GM21619 (cell line): ENCODE data around the gene NT5C2.
A peak's percentile ranks its signal among the peaks of the same experiment; 100 is the strongest.
"Not testable (repeated sequence)": the region's sequence is repeated elsewhere in the genome, so short reads cannot be mapped to it uniquely, and the experiment has no call there.

ENCODE experiments used
- ATAC-seq: cut with Tn5 transposase; IDR thresholded peaks from one replicate; pipeline ENCODE4 v1.9.1; 2021; ENCODE audit not compliant: unreplicated experiment

The NT5C2 gene

DNA sequence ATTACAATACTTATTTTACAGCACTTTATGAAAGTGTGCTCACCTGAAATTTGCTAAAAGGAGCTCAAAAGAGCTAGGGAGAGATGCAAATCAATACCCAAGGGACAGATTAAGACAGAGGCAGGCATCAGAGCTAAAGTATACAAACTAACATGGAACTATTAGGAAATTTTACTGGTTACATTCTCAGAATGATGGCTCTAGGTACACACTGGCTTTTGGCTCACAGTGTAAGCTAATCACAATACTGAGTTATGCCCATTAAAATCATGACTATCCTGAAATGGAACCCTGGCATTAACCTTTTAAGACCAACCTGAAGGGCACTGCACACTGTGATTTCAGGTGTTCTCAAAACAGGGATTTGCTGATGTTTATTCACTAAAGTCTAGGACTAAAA, 98.1 kb downstream of the NT5C2 start:
- ATAC-seq = no peak

DNA sequence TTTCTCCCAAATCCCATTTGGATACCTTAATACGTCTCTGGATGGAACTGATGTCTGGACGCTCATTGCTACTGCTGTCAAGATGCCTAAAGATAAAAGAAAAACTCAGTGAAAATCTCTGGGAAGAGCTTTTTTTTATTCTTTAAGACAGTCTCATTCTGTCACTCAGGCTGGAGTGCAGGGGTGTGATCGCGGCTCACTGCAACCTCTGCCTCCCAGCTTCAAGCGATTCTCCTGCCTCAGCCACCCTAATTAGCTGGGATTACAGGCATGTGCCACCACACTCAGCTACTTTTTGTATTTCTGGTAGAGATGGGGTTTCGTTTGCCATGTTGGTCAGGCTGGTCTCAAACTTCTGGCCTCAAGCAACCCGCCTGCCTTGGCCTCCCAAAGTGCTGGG, 102.2 kb downstream of the NT5C2 start:
- ATAC-seq = no peak

DNA sequence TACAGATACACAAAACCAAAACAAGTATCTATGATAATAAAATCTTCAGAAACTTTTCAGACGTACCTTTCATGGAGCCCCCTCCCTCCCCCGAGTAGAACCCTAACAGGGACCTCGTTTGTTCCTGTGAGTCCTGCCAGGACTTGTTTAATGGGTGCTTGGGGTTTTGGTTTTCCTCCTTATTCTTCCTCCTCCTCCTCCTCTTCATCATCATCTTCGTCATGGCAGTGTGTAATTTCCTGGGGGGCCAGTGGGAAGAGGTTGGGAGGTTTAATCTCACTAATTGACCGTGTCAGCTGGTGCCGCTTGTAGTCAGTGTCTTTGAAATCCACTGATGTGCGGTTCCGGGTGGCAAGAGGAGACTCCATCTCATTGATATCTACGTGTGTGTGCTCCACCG, 103.6 kb downstream of the NT5C2 start:
- ATAC-seq = no peak

DNA sequence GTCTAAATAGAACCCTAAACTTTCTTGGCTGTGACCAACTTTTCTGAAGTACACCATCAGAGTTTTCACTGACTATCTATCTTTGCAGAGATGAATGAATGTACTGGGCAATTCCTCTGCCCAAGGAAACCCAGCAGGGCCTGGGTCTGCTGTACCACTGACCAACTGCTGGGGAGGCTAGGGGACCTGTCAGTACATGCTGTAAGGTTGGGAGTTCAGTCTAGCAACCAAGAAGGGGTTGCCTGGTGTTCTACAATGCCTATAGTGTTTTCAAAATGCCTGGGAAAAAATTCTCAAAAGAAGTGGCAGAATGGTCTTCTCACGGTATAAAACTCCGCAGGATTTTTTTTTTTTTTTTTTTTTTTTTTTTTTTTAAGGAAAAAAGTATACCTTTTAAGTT, 106.3 kb downstream of the NT5C2 start:
- no peak for ATAC-seq

DNA sequence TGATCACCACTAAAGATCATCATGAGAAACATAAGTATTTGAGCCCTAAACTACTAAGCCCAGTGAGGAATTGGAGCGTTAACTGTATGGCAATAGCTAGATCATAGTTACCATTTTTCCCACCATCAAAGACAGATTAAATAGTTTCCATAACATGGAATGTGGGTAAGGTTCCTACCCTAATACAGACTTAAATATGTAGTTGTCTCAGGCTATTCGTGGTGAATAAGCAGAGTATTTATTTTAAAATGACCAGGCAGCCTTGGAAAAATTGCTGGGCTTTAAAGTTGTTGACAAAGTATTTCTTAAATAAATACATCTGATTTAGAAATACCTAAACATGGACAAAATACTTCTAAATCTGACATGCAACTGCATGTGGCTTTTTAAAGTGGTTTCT, 106.8 kb downstream of the NT5C2 start:
- ATAC-seq = no peak

DNA sequence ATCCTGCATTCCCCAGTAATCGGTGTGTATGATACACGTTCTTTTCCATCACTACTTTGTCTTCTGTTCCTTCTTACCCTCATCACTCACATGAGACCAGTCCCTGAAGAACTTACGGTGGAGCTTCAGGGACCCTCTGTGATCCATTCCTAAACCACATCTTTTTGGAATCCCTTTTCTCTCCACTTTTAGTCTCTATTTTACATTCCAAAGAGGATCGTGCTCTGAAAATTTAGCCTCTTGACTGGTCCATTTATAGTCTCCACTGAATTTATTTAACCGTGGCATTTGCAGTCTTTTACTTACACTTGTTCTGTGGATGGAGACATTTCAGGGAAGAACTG, 109.1 kb downstream of the NT5C2 start:
- ATAC-seq = no peak

DNA sequence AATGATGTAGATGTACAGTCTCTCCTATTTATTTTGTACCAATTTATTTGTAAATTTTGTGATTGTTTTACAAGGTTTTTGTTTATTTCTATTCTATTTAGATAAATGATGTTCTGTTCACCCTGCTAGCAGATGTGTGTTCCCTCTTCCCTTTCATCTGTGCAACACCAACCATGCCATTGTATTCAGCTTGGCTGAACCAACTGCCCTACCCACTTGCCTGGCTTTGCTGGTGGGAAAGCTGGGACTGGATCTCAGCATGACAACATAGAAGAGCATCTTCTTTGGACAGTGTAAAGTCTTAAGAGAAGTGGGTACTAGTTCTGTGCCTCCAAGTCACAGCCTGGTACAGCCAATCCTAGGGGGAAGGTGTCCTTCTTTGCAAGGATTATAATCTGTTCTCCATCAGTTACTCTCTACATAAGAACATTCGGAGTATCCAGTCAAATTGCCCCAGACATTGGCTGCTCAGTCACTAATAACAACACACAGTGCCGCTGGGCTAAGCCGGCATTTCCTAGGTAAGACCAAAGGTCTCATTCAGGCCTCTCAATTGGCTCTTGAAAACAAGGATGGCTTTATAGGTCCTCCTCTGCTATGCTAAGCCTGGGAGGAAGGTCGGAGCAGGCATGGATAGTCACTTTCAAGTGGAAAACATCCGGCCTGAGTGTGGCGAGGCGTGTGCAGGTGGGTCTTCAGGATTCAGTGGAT, 109.7 kb downstream of the NT5C2 start:
- ATAC-seq = no peak

DNA sequence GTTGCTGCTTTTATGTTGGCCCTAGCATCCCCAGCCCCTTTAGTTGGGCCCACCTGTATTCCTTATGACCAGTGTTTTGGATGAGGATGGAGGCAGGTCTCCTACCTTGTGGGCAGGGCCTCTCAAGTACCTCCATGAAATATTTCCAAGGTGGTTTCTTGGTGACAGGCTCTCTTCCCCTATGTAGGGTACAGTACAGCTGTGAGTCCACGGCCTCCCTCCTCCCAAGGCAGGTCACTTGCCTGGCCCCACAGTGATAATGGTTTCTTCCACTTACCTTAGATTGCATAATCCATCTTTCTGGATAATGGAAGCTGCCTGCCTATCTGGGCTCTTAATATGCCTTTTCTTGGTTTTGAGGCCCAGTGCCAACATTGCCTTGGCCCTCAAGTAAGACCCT, 110.4 kb downstream of the NT5C2 start:
- no peak for ATAC-seq

DNA sequence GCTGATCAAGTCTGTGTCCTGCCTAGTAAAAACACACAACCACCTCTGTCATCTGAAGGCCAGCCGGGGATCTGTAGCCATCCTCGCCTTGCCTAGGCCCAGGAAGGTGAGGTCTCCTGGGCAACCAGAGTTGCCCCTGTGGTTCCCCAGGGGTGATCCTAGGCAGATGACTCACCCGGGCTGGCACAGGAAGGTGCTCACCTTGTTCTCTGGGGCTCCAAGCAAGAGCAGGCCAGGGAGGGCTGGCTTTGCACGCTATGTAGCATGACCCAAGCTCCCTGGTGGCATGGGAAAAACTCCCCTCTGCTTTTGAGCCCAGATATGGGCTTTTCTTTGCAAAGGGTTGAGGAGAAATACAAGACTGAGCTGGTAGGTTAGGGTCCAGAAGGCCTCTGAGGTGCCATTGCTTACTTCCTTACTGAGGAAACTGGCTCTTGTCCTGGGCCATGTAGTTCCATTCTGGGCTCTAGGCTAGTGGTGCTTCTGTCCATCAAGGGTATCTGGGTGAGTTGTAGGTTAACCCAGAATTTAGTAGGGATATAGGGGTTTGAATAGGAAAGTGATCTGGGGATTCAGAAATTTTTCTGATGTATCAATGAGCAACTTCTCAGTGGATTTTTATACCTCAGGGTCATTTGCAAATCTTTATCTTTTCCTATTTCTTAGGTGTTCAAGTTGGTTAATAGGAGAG, 112.0 kb downstream of the NT5C2 start:
- no peak for ATAC-seq

DNA sequence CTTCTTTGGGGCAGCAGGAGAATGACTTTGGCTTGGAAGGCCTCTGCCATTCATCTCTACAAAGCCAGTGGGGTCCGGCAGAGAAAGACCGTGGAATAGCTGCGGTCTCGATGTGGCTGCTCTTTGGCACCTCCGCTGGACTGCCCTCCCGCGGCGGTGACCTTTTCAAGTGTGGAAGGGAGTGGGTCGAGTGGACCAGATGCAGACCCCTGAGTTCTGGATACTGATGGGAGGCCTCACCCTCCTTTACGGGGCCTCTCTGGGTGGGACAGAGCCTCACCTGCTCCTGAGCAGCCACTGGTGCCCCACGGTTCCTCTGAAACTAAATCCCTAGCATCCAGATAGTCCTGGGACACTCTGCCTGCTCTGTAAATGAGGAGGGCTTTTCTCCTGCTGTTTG, 113.1 kb downstream of the NT5C2 start:
- ATAC-seq = no peak

DNA sequence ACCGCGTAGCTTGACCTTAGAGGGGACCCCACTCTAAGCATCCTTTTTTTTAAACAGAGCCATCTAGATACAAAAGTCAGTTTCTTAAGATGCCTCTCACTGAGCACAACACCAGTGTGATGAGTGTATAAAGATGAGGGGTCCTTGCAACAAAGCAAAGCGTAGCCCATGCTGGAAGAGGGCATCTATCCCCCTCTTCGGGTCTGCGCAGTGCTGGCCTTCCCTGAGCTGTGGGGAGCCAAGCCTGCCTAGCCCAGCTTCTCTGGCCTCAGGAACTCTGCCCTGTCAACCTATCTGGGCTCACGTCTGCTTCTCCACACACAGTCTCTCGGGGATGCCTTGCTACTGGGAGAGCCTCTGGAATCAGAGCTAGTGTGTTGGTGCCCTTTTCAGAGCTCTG, 114.0 kb downstream of the NT5C2 start:
- no peak for ATAC-seq

DNA sequence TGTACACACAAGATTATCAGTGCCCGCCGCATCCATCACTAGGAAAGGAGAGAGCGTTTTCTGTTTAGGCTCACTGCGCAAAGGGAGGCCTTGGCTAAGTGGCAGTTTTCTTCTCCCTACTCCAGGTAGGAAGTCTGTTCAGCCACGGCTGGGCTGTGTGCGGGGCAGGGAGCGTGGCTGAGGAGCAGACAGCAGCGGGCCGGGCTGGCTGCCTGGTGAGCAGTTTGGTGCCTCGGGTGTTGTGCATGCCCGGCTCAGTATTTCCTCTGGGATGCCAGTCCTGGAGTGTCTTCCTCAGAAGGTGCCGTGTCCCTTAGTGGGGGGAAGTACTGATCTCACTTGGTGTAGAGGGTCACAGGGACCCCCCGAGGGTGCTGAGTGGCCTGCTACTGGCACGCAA, 114.4 kb downstream of the NT5C2 start:
- ATAC-seq = no peak

DNA sequence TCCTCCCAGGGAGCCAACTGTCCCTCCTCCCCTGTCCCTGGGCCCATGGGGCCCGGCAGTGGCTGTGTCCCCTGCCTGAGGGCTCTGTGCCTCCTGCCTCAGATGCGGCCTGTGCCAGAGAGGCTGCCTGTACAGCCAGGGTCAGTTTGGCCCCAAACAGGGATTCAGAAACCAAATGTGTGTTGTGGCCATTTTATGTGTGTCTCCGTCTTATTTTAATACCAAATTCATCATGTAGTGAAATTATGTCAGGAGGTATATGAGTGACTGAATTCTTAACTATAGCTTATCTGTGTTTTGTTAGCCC, 114.8 kb downstream of the NT5C2 start:
- ATAC-seq = no peak

DNA sequence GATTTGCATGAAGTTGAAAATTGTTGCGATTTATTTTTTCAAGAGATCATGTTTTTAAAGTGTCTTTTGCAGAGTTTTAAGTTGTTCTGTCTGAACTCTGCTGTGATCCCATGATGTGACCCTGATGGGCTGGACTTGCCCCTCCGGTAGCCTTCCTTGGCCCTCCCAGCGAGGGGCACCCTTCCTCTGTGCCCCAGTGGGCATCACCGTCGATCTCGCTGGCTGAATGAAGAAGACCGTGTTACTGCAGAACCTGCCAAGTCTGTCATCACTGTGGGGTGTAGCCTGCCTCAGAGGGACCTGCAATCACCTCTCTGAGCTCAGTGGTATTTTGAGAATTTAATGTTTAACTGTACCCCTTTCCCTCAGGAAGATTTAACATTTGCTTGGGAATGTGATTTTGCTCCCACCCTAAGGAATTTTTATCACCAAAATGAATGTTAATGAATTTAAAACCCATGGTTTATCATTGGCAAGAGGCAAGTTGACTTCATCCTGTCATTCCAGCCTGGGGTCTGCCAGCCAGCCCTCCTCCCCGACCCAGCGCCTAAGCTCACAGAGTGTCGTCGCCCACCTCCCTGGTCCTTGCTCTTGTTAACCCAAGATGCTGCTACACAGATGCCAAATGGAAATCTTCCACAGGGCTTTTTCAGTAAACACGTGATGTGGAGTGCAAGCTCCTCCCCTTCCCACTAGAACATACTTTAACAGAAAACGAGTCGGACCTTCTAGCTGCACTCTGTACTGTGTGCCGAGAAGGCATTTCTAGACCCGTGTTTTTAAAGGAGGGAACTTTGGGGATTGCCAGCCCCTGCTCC, 115.4 kb downstream of the NT5C2 start:
- no peak for ATAC-seq

DNA sequence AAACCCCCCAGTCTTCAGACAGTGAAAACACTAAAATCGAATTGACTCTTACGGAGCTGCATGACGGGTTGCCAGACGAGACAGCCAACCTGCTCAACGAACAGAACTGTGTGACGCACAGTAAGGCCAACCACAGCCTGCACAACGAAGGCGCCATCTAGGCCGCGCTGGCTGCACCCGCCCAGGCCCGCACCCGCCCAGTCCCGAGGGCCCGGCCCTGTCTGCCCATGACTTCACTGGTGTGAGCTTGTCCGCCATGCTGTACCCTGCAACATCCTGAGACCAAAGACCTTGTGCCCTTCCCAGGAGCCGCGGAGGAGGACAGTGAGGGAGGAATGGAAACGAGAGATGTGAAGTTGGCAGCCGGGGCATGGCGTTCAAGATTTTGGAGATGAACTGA, 116.1 kb downstream of the NT5C2 start:
- ATAC-seq = no peak

DNA sequence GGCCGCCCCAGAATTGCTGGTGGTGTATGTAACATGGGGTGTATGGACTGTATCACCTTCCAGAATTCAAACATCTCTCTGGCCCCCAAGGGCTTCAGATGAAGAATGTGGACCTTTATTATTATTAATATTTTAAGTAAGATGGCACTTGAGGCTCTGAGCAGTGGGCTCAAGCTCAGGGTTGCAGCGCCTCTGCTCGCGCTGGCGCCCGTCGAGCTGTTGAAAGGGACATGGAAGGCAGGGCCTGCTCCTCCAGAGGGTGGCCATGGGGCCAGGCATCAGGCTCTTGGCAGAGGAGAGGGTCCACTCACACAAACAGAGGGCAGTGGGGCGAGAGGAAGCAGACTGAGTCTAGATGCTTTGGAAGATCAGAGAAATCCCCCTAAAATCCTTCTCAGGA, 120.2 kb downstream of the NT5C2 start:
- no peak for ATAC-seq

DNA sequence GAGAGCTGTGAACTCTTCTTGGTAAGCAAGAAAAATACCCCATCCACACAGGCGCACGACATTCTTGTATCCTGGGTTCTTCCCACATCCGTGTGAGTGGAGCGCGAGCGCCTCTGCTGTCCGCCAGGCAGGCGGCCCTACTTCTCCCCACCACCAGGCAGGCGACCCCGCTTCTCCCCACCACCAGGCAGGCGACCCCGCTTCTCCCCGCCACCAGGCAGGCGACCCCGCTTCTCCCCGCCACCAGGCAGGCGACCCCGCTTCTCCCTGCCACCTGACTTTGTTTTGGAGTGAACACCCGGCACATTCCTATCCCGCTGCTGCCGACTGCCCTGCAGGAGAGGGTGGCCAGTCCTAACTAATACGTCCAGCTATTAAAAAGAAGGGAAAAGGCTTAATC, 120.8 kb downstream of the NT5C2 start:
- no peak for ATAC-seq

DNA sequence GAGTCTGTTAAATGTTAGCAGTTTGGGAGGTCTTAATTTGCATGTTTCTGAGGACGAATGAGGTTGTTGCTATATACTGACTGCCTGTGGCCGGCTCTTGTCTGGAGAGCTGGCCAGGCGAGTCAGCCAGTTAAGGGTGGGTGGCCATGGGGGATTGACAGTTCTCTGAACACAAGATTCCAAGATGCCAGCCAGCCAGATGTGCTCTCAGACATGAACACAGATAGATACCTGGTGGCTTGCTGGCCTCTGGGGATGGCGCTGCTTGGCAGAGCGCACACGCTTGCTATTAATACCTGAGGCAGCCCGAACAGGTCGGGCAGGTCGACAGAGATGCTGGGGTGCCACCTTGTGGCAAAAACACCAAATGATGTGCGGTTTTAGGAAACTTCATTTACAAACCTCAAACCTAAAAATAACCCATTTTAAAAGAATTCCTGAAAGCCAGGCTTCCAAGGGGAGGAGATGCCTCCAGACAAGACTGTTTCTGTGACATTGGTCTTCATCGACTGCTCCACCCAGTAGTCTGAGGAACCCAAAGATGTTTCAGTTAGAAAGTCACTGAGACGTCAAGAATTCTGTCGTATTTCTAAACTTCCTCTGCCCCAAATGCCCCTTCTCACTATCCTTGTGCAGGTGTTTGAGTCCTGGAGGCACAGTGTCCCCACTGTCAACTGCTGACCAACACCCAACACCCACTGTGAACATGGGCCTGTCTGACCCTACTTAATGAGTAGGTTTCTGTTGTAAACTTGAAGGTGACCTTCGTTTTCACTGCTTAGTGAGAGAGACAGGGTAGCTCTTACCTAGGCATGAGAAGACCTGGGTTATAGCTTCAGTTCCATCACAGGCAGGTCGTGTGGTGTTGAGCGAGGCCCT, 123.4 kb downstream of the NT5C2 start:
- peak; percentile 46 for ATAC-seq

DNA sequence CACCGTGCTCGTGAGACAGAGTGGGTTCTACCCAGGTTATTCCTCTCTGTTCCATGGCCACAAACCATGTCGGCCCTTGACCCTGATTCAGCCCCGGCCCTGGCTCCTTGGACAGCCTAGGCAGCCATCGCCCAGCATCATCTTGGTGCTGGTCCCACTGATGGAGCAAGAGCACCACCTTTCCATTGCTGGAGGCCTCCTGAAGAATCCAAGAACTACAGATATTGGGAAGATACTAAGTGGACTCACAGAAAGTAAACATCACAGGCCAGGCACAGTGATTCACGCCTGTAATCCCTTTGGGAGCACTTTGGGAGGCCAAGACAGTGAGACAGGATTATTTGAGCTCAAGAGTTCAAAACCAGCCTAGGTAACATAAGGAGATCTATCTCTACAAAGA, 125.1 kb downstream of the NT5C2 start:
- no peak for ATAC-seq

DNA sequence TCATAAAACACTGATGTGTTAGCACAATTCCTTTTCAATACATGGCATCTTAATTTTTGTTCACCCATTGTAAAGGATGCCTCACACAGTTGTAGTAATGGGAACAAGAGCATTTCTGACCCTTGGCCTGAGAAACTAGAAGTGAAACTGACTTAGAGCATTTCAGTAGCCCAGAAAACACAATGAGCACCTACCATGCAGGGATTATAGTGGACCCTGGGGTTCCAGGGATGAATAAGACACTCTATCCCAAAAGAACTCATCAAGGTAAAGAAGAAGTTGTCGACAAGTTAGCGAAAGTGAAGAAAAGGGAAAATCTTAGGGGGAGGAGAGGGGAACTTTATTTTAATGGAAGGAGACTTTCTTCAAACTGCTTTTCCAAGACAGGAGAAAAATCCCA, 125.6 kb downstream of the NT5C2 start:
- no peak for ATAC-seq

DNA sequence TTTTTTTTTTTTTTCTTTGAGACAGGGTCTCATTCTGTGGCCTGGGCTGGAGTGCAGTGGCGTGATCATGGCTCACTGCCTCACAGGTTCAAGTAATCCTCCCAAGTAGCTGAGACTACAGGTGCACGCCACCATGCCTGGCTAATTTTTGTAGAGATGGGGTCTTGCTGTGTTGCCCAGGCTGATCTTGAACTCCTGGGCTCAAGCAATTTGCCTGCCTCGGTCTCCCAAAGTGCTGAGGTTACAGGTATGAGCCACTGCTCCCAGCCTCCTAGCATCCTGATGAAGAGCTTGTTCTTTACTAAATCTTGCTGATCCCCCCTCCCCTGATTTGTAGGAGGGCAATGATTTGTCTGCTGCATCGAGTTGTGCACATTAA, 126.0 kb downstream of the NT5C2 start:
- ATAC-seq = not testable (repeated sequence)
